Naive thymus-derived CD4-positive, alpha-beta T cell (primary cell): ENCODE results near the gene CAMSAP2. TPM values are rescaled to one million over a fixed set of nuclear protein-coding genes. Genes with fewer than 3 reads are reported as not detected.

Experiments used
- ATAC-seq: fragments of 150-1000 bp; cut with Tn5 transposase; 2 replicates; pipeline ENCODE4 v1.10.0; 2021; ENCODE audit warnings: mild to moderate bottlenecking, moderate library complexity
- CTCF ChIA-PET: fragments of 350-600 bp; sonication (Branson Sonifier 250); formaldehyde crosslinking; loops from one replicate; lab custom pipeline; 2021; ENCODE audit warnings: antibody characterized with exemption; lab: Charles Lee
- POLR2A ChIA-PET: fragments of 350-600 bp; sonication (Branson Sonifier 250); formaldehyde crosslinking; loops from one replicate; lab custom pipeline; 2021; ENCODE audit warnings: antibody characterized with exemption, inconsistent platforms; lab: Charles Lee
- DNase-seq, 9 donors: peaks; one replicate each; pipeline versions ENCODE4 v3.0.0 to v3.0.0-alpha.2; 2020 to 2022; ENCODE audit warnings: mixed read lengths in 1 of 9
- H3K27ac ChIP-seq: one replicate; pipeline ENCODE4 v1.7.0; 2013; ENCODE audit warnings: mild to moderate bottlenecking, low read depth, low read length, moderate library complexity
- H3K27me3 ChIP-seq, 2 donors: one replicate each; pipeline ENCODE4 v1.7.0; 2013; ENCODE audit warnings: low read length in 2 of 2, mild to moderate bottlenecking in 2 of 2, moderate library complexity in 2 of 2; ENCODE audit not compliant: control insufficient read depth in 2 of 2, insufficient read depth in 2 of 2
- H3K36me3 ChIP-seq, 3 experiments: 1 replicate in 2 of 3; 2 replicates in 1 of 3; pipeline ENCODE4 v1.7.0; 2013; ENCODE audit warnings: low read length in 3 of 3, mild to moderate bottlenecking in 3 of 3, moderate library complexity in 1 of 3; ENCODE audit not compliant: insufficient read depth in 3 of 3, control insufficient read depth in 2 of 3
- H3K4me1 ChIP-seq, 2 donors: one replicate each; pipeline ENCODE4 v1.7.0; 2013; ENCODE audit warnings: low read length in 2 of 2, mild to moderate bottlenecking in 2 of 2, moderate library complexity in 1 of 2; ENCODE audit not compliant: control insufficient read depth in 2 of 2, insufficient read depth in 2 of 2
- H3K4me3 ChIP-seq: 2 replicates; pipeline ENCODE4 v1.7.0; 2013; ENCODE audit warnings: mild to moderate bottlenecking, low read length
- H3K9me3 ChIP-seq, 3 experiments: 1 replicate in 2 of 3; 2 replicates in 1 of 3; pipeline ENCODE4 v1.7.0; 2013; ENCODE audit warnings: low read length in 3 of 3; ENCODE audit not compliant: control insufficient read depth in 2 of 3
- H3K27ac Mint-ChIP-seq, 9 donors: one replicate each; pipeline ENCODE4 v1.8.0; 2020 to 2022; ENCODE audit warnings: mixed read lengths in 9 of 9, mild to moderate bottlenecking in 8 of 9, moderate library complexity in 5 of 9, inconsistent platforms in 2 of 9
- H3K27me3 Mint-ChIP-seq, 5 donors: one replicate each; pipeline ENCODE4 v1.8.0; 2021 to 2022; ENCODE audit warnings: mixed read lengths in 5 of 5, mild to moderate bottlenecking in 1 of 5
- H3K36me3 Mint-ChIP-seq, 5 donors: one replicate each; pipeline ENCODE4 v1.8.0; 2020 to 2022; ENCODE audit warnings: mixed read lengths in 5 of 5, mild to moderate bottlenecking in 3 of 5, inconsistent platforms in 1 of 5
- H3K4me1 Mint-ChIP-seq, 7 donors: one replicate each; pipeline ENCODE4 v1.8.0; 2020 to 2022; ENCODE audit warnings: mixed read lengths in 7 of 7, mild to moderate bottlenecking in 3 of 7, inconsistent platforms in 1 of 7
- H3K4me3 Mint-ChIP-seq, 10 donors: one replicate each; pipeline ENCODE4 v1.8.0; 2020 to 2022; ENCODE audit warnings: mild to moderate bottlenecking in 10 of 10, mixed read lengths in 10 of 10, moderate library complexity in 6 of 10, inconsistent platforms in 2 of 10
- H3K9me3 Mint-ChIP-seq, 11 donors: one replicate each; pipeline ENCODE4 v1.8.0; 2020 to 2022; ENCODE audit warnings: mixed read lengths in 11 of 11, mild to moderate bottlenecking in 4 of 11, inconsistent platforms in 1 of 11, moderate library complexity in 1 of 11
- intact Hi-C, 2 donors: fragments of 100-400 bp; cut with micrococcal nuclease; formaldehyde crosslinking; loops; one replicate each; pipeline ENCODE4 v1.15.1; 2023
- polyA plus RNA-seq, 2 donors: library from polyadenylated mRNA; unstranded; fragments of 300-500 nt; fragmentation: Illumina TruSeq; gene quantifications; one replicate each; pipeline ENCODE4 v1.2.3, GENCODE V29; 2021
- total RNA-seq, 6 experiments: library from RNA in 5 of 6; stranded (reverse) in 5 of 6; gene quantifications; 1 replicate in 5 of 6; 2 replicates in 1 of 6; pipeline ENCODE4 v1.2.3 and lab custom pipeline; 2021 to 2026

Gene CAMSAP2
- total and polyA plus RNA-seq, 7 experiments from 2014 or later = 0.36 to 11.4 (median 4.6) TPM

DNA sequence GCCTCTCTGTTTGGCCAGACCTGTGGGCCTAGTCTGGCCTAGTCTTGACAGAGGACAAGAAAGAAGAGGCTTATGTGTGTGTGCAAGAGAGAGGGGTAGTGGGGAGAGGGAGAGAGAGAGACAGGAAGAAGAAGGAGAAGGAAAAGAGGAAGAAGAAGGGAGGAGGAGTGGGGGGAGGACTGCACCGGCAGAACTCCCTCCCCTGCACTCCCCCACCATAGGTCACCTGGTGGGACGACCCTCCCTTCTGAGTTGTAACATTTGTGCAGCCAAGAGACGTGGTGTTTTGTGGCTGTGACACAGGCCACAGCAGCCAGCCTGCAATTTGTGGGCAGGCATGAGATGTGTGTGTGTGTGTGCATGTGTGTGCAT lies 160.3 kb downstream of the CAMSAP2 start:
- no peak for DNase-seq
- H3K9me3 Mint-ChIP-seq = no peaks in the 10 kb centered on the region
- H3K4me1 Mint-ChIP-seq = peaks cover 0 to 7% (median 0%) of the 10 kb centered on the region in 7 donors
- H3K27me3 Mint-ChIP-seq = peaks cover 0 to 51% (median 0%) of the 10 kb centered on the region in 5 donors
- intact Hi-C loops = no loop called here
- ATAC-seq = no peak
- H3K4me3 ChIP-seq = no peak overlapping the region
- H3K4me3 Mint-ChIP-seq = no peak overlapping the region
- no peaks in the 10 kb centered on the region for H3K36me3 Mint-ChIP-seq
- H3K27me3 ChIP-seq = no peaks in the 10 kb centered on the region
- no peaks in the 10 kb centered on the region for H3K36me3 ChIP-seq
- no peaks in the 10 kb centered on the region for H3K4me1 ChIP-seq
- POLR2A ChIA-PET = no interaction called here
- H3K9me3 ChIP-seq = no peaks in the 10 kb centered on the region
- CTCF ChIA-PET = no interaction called here
- H3K27ac ChIP-seq = no peak overlapping the region
- no peak overlapping the region for H3K27ac Mint-ChIP-seq

DNA sequence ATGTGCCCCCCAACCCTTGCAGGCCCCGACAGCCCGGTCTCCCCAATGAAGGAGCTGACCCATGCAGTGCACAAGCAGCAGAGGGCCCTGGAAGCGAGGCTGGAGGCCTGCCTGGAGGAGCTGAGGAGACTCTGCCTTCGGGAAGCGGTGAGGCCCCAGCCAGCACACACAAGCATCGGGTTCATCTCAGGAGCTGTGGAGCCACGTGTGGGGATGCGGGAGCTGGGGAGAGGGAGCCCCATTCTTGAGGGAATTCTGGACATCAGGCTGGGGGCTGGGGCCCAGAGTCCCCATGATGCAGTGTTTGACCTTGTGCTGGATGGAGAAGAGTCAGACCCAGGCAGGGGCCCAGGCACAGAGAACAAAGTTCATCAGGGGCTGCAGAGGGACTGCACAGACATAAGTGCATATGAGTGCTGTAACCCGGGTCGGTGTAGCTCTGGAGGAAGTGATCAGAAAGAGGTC lies 160.8 kb downstream of the CAMSAP2 start:
- no peak for ATAC-seq
- Histone ChIP-seq H3K27me3 (no peaks in the 10 kb centered on the region), H3K9me3 (no peaks in the 10 kb centered on the region), H3K4me3 (no peak overlapping the region), H3K36me3 (no peaks in the 10 kb centered on the region), H3K4me1 (no peaks in the 10 kb centered on the region), H3K27ac (no peak overlapping the region)
- ChIA-PET CTCF (no interaction called here), POLR2A (no interaction called here)
- intact Hi-C loops = no loop called here
- no peak overlapping the region for H3K4me3 Mint-ChIP-seq
- DNase-seq = no peak
- H3K27ac Mint-ChIP-seq = no peak overlapping the region
- no peaks in the 10 kb centered on the region for H3K36me3 Mint-ChIP-seq
- H3K4me1 Mint-ChIP-seq = peaks cover 0 to 7% (median 0%) of the 10 kb centered on the region in 7 donors
- no peaks in the 10 kb centered on the region for H3K9me3 Mint-ChIP-seq
- H3K27me3 Mint-ChIP-seq = peaks cover 0 to 46% (median 0%) of the 10 kb centered on the region in 5 donors

GRCh38 chr1:200899954-200900867 lies 161.5 kb downstream of the CAMSAP2 start:
- DNase-seq (no peak), ATAC-seq (no peak)
- ChIA-PET CTCF (interaction anchor here (1.0 kb wide), 1 partner anchor 9 kb away, joined by 3 read pairs; no protein-coding TSS in a partner anchor), POLR2A (no interaction called here)
- Histone ChIP-seq H3K9me3 (no peaks in the 10 kb centered on the region), H3K36me3 (no peaks in the 10 kb centered on the region), H3K27me3 (no peaks in the 10 kb centered on the region), H3K4me3 (no peak overlapping the region), H3K4me1 (peaks cover 0 to 4% of the 10 kb centered on the region in 2 donors), H3K27ac (no peak overlapping the region)
- H3K9me3 Mint-ChIP-seq = no peaks in the 10 kb centered on the region
- intact Hi-C loops = no loop called here
- H3K27me3 Mint-ChIP-seq = peaks cover 0 to 46% (median 0%) of the 10 kb centered on the region in 5 donors
- H3K4me3 Mint-ChIP-seq = peak overlapping the region in 1 of 10 donors; percentile 20
- H3K36me3 Mint-ChIP-seq = no peaks in the 10 kb centered on the region
- peaks cover 0 to 7% (median 2%) of the 10 kb centered on the region in 7 donors for H3K4me1 Mint-ChIP-seq
- H3K27ac Mint-ChIP-seq = no peak overlapping the region

GRCh38 chr1:200900877-200901276 lies 162.2 kb downstream of the CAMSAP2 start:
- H3K9me3 Mint-ChIP-seq = no peaks in the 10 kb centered on the region
- H3K36me3 Mint-ChIP-seq = no peaks in the 10 kb centered on the region
- H3K4me3 Mint-ChIP-seq = no peak overlapping the region
- CTCF ChIA-PET = interaction anchor here (1.0 kb wide), 1 partner anchor 10 kb away, joined by 3 read pairs; no protein-coding TSS in a partner anchor
- Histone ChIP-seq H3K4me1 (peaks cover 0 to 11% of the 10 kb centered on the region in 2 donors), H3K9me3 (no peaks in the 10 kb centered on the region), H3K27me3 (no peaks in the 10 kb centered on the region), H3K4me3 (no peak overlapping the region), H3K27ac (no peak overlapping the region), H3K36me3 (no peaks in the 10 kb centered on the region)
- ATAC-seq (no peak), DNase-seq (no peak)
- POLR2A ChIA-PET = no interaction called here
- H3K27ac Mint-ChIP-seq = no peak overlapping the region
- H3K4me1 Mint-ChIP-seq = peaks cover 0 to 10% (median 8%) of the 10 kb centered on the region in 7 donors
- peaks cover 0 to 43% (median 0%) of the 10 kb centered on the region in 5 donors for H3K27me3 Mint-ChIP-seq
- intact Hi-C loops = no loop called here

GRCh38 chr1:200901350-200901749 lies 162.7 kb downstream of the CAMSAP2 start:
- H3K4me1 ChIP-seq = peaks cover 0 to 15% of the 10 kb centered on the region in 2 donors
- H3K4me1 Mint-ChIP-seq = peaks cover 0 to 10% (median 8%) of the 10 kb centered on the region in 7 donors
- no peaks in the 10 kb centered on the region for H3K36me3 ChIP-seq
- H3K27ac ChIP-seq = no peak overlapping the region
- H3K27ac Mint-ChIP-seq = no peak overlapping the region
- no peak overlapping the region for H3K4me3 ChIP-seq
- POLR2A ChIA-PET = no interaction called here
- CTCF ChIA-PET = no interaction called here
- intact Hi-C loops = no loop called here
- no peaks in the 10 kb centered on the region for H3K27me3 ChIP-seq
- H3K36me3 Mint-ChIP-seq = no peaks in the 10 kb centered on the region
- ATAC-seq (no peak), DNase-seq (no peak)
- H3K4me3 Mint-ChIP-seq = no peak overlapping the region
- peaks cover 0 to 42% (median 0%) of the 10 kb centered on the region in 5 donors for H3K27me3 Mint-ChIP-seq
- no peaks in the 10 kb centered on the region for H3K9me3 Mint-ChIP-seq
- no peaks in the 10 kb centered on the region for H3K9me3 ChIP-seq

DNA sequence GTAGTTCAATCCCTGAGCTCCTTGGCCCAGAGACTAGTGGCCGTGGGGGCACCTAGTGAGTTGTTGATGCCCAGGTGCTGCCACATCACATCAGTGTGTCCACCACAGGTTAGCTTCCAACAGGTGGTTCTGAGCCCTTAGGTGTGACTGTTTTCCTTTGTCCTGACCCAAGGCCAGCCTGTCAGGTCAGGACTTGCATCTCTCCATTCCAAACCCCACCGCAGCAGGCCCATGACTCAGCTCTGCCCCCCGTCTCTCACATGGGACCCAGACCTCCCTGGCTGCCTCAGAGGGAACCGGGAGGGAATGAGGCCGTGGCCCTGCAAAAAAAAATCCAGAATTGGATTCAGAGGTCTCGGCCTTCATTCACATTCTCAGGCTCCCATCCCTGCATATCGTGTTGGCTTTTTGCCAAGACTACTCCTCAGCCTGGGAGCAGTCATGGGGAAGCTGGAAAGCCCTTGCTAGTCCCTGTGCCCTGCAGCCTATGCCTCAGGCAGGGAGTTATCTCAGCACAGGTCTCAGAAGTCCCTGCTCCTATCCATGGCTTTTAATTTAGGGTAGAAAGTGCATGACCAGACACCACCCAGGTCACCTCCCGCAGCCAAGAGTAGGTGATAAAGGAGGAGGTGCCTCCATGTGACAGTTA lies 163.2 kb downstream of the CAMSAP2 start:
- Histone ChIP-seq H3K4me3 (no peak overlapping the region), H3K4me1 (peaks cover 0 to 16% of the 10 kb centered on the region in 2 donors), H3K9me3 (no peaks in the 10 kb centered on the region), H3K27me3 (no peaks in the 10 kb centered on the region), H3K27ac (no peak overlapping the region), H3K36me3 (no peaks in the 10 kb centered on the region)
- no peak for DNase-seq
- Mint-ChIP-seq H3K27me3 (peaks cover 0 to 41% (median 0%) of the 10 kb centered on the region in 5 donors), H3K36me3 (no peaks in the 10 kb centered on the region), H3K27ac (no peak overlapping the region), H3K9me3 (no peaks in the 10 kb centered on the region), H3K4me1 (peaks cover 0 to 10% (median 8%) of the 10 kb centered on the region in 7 donors), H3K4me3 (no peak overlapping the region)
- intact Hi-C loops = no loop called here
- no peak for ATAC-seq
- POLR2A ChIA-PET = no interaction called here
- CTCF ChIA-PET = no interaction called here
